ENCODE data around the gene TBC1D25. TPM values are rescaled to one million over a fixed set of nuclear protein-coding genes. Genes with fewer than 3 reads are reported as not detected.
A peak's percentile ranks its signal among the peaks of the same experiment; 100 is the strongest.

The TBC1D25 gene
- total RNA-seq, 2 donors from 2014 or later: 11.4 to 13.6 TPM

- H3K4me1 ChIP-seq (ENCODE audit: control insufficient read depth in 1 of 2, low read depth in 2 of 2): no peaks in the 10 kb centered on the region
- no peaks in the 10 kb centered on the region for H3K36me3 ChIP-seq
- no peaks in the 10 kb centered on the region for H3K9me3 ChIP-seq
- no peak for TF ChIP-seq CTCF (IDR thresholded peaks at IDR 0.05)
- no peak for ATAC-seq (ENCODE audit: insufficient number of reproducible peaks, low FRiP score, low read depth)
- H3K27me3 ChIP-seq (replicated peaks; ENCODE audit: insufficient read depth): no peaks in the 10 kb centered on the region
- no peak overlapping the region for H3K4me3 ChIP-seq
- no peak overlapping the region for H3K27ac ChIP-seq
- no peak for DNase-seq (ENCODE audit: low spot score)
These were observed 50.9 kb downstream of the TBC1D25 start for GRCh38 chrX:48590203-48591103.

GRCh38 chrX:48591255-48591791, 51.8 kb downstream of the TBC1D25 start:
- H3K36me3 ChIP-seq: no peaks in the 10 kb centered on the region
- no peak for TF ChIP-seq CTCF (IDR thresholded peaks at IDR 0.05)
- no peak overlapping the region for H3K4me3 ChIP-seq
- no peaks in the 10 kb centered on the region for H3K27me3 ChIP-seq (replicated peaks; ENCODE audit: insufficient read depth)
- DNase-seq (ENCODE audit: low spot score) (no peak), ATAC-seq (ENCODE audit: insufficient number of reproducible peaks, low FRiP score, low read depth) (no peak)
- H3K9me3 ChIP-seq: no peaks in the 10 kb centered on the region
- no peaks in the 10 kb centered on the region for H3K4me1 ChIP-seq (ENCODE audit: control insufficient read depth in 1 of 2, low read depth in 2 of 2)
- H3K27ac ChIP-seq: no peak overlapping the region

DNA sequence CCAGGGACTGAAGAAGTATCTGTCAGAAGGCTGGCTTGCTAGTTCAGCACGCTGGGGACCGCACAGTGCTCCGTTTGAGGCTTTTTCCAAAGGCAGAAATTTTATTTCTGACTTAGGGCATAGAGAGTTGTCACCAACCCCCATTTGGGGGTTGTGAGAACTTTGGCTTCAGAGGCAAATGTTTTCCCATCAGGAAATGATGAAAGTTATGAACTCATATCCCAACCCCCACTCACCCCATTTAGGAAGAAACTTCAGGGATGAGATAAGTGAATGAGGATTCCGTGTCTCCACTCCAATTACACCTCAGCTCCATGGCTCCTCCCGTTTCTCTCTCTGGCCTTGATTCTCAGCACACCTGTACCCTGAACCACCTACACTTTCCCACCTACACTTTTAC, 53.5 kb downstream of the TBC1D25 start:
- ATAC-seq (ENCODE audit: insufficient number of reproducible peaks, low FRiP score, low read depth) (no peak), DNase-seq (ENCODE audit: low spot score) (no peak)
- no peak overlapping the region for H3K4me3 ChIP-seq
- H3K9me3 ChIP-seq: no peaks in the 10 kb centered on the region
- H3K27ac ChIP-seq: no peak overlapping the region
- TF ChIP-seq CTCF (IDR thresholded peaks at IDR 0.05): no peak
- H3K36me3 ChIP-seq: no peaks in the 10 kb centered on the region
- H3K4me1 ChIP-seq (ENCODE audit: control insufficient read depth in 1 of 2, low read depth in 2 of 2): no peaks in the 10 kb centered on the region
- no peaks in the 10 kb centered on the region for H3K27me3 ChIP-seq (replicated peaks; ENCODE audit: insufficient read depth)

GRCh38 chrX:48595929-48596328, 56.4 kb downstream of the TBC1D25 start:
- Histone ChIP-seq H3K4me1 (ENCODE audit: control insufficient read depth in 1 of 2, low read depth in 2 of 2) (peaks cover 5 to 7% of the 10 kb centered on the region in 2 donors), H3K27me3 (replicated peaks; ENCODE audit: insufficient read depth) (no peaks in the 10 kb centered on the region), H3K9me3 (no peaks in the 10 kb centered on the region), H3K27ac (no peak overlapping the region), H3K4me3 (no peak overlapping the region), H3K36me3 (peaks cover 16% of the 10 kb centered on the region)
- DNase-seq (ENCODE audit: low spot score) (no peak), ATAC-seq (ENCODE audit: insufficient number of reproducible peaks, low FRiP score, low read depth) (no peak)
- TF ChIP-seq CTCF (IDR thresholded peaks at IDR 0.05): no peak

DNA sequence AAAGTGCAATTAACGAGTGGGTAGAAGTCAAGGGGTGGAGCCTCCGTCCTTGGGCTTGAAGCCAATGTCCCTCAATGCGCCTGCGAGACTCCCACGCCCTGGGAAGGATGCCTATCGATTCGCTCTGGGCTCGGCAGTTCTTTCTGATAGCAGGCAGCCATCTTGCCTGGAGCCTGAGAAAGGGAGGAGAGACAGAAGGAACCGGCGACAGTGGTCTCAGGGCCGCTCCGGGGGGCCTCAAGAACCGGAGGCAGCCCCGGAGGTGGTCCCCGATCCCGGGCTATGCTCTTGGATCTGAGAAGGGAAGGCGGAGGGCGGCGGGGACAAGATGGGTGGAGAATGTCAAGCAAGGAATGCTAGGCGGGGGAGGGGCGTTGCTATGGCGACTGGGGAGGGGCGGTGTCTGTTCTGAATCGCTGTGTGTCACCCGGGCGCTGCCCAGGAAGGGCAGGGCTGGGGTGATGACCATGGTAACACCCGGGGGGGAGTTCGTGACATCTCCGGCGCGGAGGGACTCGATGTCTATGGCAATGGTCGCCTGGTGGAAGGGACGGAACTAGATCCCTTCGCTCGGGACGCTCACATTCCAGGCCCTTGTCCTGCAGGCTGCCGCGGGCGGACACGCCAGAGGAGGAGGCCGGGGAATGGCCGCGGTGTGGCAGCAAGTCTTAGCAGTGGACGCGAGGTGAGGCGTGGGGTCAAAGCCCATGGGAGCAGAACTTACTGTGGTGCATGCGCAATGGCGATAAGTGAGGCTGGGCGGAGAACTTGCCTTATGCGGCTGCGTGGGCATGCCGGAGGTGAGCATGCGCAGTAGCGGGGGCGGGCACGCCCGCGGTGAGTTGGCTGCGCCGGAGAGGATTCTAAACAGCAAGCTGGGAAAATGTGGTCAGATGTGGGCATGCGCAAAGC, 58.1 kb downstream of the TBC1D25 start, which contains the start of gene WDR13:
Gene WDR13, plus strand, starts transcription at position 140 of the 912 bp plus-strand sequence. Its CDS starts 505 bp downstream, at position 645.
- peaks cover 21% of the 10 kb centered on the region for H3K36me3 ChIP-seq
- no peaks in the 10 kb centered on the region for H3K9me3 ChIP-seq
- H3K4me3 ChIP-seq: peak within 1 kb of the TSS; percentile 87
- TF ChIP-seq CTCF (IDR thresholded peaks at IDR 0.05): no peak
- H3K4me1 ChIP-seq (ENCODE audit: control insufficient read depth in 1 of 2, low read depth in 2 of 2): peaks cover 5 to 7% of the 10 kb centered on the region in 2 donors
- H3K27me3 ChIP-seq (replicated peaks; ENCODE audit: insufficient read depth): no peaks in the 10 kb centered on the region
- DNase-seq (ENCODE audit: low spot score) (peak; percentile 70), ATAC-seq (ENCODE audit: insufficient number of reproducible peaks, low FRiP score, low read depth) (peak; percentile 95)
- peak within 1 kb of the TSS; percentile 90 to 96 for H3K27ac ChIP-seq

Data from thoracic aorta (tissue), 2 donors.